ENCODE results near the gene ANKRD27.
"Not testable (repeated sequence)": the region's sequence is repeated elsewhere in the genome, so short reads cannot be mapped to it uniquely, and the experiment has no call there.

Gene ANKRD27

GRCh38 chr19:32576790-32577189 lies 98.2 kb downstream of the ANKRD27 start:
- H3K27ac ChIP-seq = no peak overlapping the region
- H3K27me3 ChIP-seq (ENCODE audit: insufficient read depth, low read depth, severe bottlenecking) = no peaks in the 10 kb centered on the region
- no peaks in the 10 kb centered on the region for H3K9me3 ChIP-seq (ENCODE audit: severe bottlenecking)
- no peaks in the 10 kb centered on the region for H3K36me3 ChIP-seq
- TF ChIP-seq CTCF (IDR thresholded peaks at IDR 0.05; ENCODE audit: low read depth, low read length) = no peak
- no peak overlapping the region for H3K4me3 ChIP-seq (ENCODE audit: low read depth, low read length)
- DNase-seq = no peak

DNA sequence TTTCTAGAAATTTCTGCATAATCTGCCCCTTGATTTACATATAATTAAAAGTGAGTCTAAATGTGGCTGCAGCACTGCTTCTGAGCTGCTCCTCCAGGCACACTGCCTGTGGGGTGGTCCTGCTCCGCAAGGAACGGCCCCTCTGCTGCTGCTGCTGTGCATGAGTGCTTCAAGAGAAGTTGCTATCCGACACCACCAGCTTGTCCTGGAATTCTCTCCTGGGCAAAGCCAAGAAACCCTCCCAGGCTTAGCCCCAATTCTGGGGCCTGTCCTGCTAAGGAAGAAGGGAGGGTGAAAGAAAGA lies 101.5 kb downstream of the ANKRD27 start:
- DNase-seq = no peak
- no peaks in the 10 kb centered on the region for H3K36me3 ChIP-seq

GRCh38 chr19:32572700-32573491 lies 102.1 kb downstream of the ANKRD27 start:
- H3K4me3 ChIP-seq (ENCODE audit: low read depth, low read length); DNase-seq; H3K27ac ChIP-seq; H3K27me3 ChIP-seq (ENCODE audit: insufficient read depth, low read depth, severe bottlenecking); H3K36me3 ChIP-seq; H3K9me3 ChIP-seq (ENCODE audit: severe bottlenecking): not testable (repeated sequence)

More for the DNA sequence above, 101.5 kb downstream of the ANKRD27 start:
- Histone ChIP-seq H3K27ac (no peak overlapping the region), H3K4me3 (ENCODE audit: low read depth, low read length) (no peak overlapping the region), H3K27me3 (ENCODE audit: insufficient read depth, low read depth, severe bottlenecking) (no peaks in the 10 kb centered on the region), H3K9me3 (ENCODE audit: severe bottlenecking) (no peaks in the 10 kb centered on the region)
- TF ChIP-seq CTCF (IDR thresholded peaks at IDR 0.05; ENCODE audit: low read depth, low read length) = no peak

GRCh38 chr19:32571471-32572075 lies 103.4 kb downstream of the ANKRD27 start:
- not testable (repeated sequence) for H3K27me3 ChIP-seq (ENCODE audit: insufficient read depth, low read depth, severe bottlenecking); H3K36me3 ChIP-seq; H3K27ac ChIP-seq; DNase-seq; H3K9me3 ChIP-seq (ENCODE audit: severe bottlenecking); H3K4me3 ChIP-seq (ENCODE audit: low read depth, low read length)

GRCh38 chr19:32570081-32570785 lies 104.7 kb downstream of the ANKRD27 start:
- peak; percentile 66 for DNase-seq
- no peaks in the 10 kb centered on the region for H3K27me3 ChIP-seq (ENCODE audit: insufficient read depth, low read depth, severe bottlenecking)
- peak overlapping the region; percentile 41 for H3K4me3 ChIP-seq (ENCODE audit: low read depth, low read length)
- no peaks in the 10 kb centered on the region for H3K36me3 ChIP-seq
- no peaks in the 10 kb centered on the region for H3K9me3 ChIP-seq (ENCODE audit: severe bottlenecking)
- no peak overlapping the region for H3K27ac ChIP-seq
- TF ChIP-seq CTCF (IDR thresholded peaks at IDR 0.05; ENCODE audit: low read depth, low read length) = peak; percentile 81

DNA sequence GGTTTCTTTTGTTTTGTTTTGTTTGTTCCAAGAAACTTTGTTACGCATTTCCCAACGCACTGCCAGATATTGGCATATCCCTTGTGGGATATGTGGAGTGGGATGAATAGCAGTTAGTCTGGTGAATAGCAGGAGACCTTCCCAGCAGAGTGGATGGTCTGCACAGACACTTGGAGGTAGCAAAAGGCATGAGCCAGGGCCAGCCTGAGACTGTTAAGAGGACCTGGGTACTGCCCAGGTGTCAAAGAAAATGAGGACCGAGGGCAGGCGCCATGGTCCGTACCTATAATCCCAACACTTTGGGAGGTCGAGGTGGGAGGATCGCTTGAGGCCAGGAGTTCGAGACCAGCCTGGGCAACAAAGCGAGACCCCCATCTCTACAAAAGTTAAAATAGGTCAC lies 107.5 kb downstream of the ANKRD27 start:
- TF ChIP-seq CTCF (IDR thresholded peaks at IDR 0.05; ENCODE audit: low read depth, low read length) = no peak
- Histone ChIP-seq H3K4me3 (ENCODE audit: low read depth, low read length) (no peak overlapping the region), H3K9me3 (ENCODE audit: severe bottlenecking) (no peaks in the 10 kb centered on the region), H3K27ac (no peak overlapping the region), H3K27me3 (ENCODE audit: insufficient read depth, low read depth, severe bottlenecking) (no peaks in the 10 kb centered on the region), H3K36me3 (no peaks in the 10 kb centered on the region)
- DNase-seq = no peak

All from WERI-Rb-1 (cell line).